ENCODE data around the gene CDHR4.

The CDHR4 gene

DNA sequence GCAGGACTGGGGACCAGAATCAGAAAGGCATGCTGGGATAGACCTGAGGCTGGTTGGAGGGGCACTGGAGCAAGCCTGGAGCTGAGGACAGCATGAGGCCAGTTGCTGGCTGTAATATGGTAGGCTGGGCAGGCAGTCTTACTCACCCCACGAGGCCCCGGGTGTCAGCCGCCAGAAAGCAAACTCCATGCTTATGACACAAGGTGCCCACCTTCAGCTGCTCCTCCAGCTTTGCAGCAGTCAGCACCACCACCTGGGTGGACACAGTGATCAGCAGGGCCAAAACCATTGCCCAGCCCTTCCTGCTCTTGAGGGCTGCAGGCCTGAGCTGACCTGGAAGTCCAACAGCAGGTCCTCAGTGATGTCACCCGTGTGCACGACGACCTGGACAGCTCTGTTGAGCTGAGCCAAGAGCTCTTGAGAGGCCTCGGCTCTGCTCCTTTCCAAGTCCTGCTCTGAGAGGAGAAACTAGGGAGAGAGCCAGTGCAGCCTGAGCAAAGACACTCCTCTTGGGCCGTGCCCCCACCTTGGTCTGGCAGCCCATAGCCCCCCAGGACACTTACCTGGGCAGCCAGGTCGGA lies 13.3 kb upstream of the CDHR4 start:
- TF ChIP-seq, protein P1, sequence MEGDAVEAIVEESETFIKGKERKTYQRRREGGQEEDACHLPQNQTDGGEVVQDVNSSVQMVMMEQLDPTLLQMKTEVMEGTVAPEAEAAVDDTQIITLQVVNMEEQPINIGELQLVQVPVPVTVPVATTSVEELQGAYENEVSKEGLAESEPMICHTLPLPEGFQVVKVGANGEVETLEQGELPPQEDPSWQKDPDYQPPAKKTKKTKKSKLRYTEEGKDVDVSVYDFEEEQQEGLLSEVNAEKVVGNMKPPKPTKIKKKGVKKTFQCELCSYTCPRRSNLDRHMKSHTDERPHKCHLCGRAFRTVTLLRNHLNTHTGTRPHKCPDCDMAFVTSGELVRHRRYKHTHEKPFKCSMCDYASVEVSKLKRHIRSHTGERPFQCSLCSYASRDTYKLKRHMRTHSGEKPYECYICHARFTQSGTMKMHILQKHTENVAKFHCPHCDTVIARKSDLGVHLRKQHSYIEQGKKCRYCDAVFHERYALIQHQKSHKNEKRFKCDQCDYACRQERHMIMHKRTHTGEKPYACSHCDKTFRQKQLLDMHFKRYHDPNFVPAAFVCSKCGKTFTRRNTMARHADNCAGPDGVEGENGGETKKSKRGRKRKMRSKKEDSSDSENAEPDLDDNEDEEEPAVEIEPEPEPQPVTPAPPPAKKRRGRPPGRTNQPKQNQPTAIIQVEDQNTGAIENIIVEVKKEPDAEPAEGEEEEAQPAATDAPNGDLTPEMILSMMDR (IDR thresholded peaks at IDR 0.05; ENCODE audit: control insufficient read depth, insufficient read depth, low read depth, low read length, missing control alignments), result no peak
- peak overlapping the region; percentile 54 for H3K4me3 ChIP-seq (ENCODE audit: control insufficient read depth, low read depth, low read length)
- DNase-seq (ENCODE audit: low read depth), result no peak

DNA sequence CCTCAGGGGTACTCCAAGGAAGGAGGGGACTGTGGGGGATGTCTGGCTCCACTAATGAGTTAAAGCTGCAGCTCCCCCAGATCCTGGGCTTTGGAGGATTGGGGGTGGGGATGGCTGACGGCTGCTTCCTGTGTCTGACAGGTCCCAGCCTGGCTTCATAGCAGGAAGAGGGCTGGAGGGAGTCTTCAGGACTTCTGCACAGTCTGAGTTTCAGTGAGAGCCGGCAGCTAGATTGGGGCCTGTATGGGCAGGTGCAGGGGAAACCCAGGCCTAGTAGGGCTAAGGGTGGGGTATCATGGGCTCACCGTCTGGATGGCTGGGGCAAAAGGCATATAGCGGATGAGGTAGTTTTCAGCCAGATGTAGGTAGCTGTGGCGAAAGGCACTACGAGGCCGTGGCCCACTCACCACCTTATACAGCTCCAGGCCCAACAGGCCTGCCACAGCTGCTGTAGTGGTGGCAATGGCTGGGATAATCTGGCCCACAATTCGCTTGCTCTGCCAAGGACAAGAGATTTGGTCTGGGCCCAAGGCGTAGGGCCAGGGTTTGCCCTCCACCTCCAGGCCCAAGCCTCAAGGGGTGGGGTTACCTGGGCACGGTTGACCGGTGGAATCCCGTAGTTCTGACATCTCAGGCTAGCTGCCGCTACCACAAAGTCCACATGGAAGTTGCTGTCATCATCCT lies 7.9 kb upstream of the CDHR4 start:
- TF ChIP-seq, protein P1 (IDR thresholded peaks at IDR 0.05; ENCODE audit: control insufficient read depth, insufficient read depth, low read depth, low read length, missing control alignments), result no peak
- no peak overlapping the region for H3K4me3 ChIP-seq (ENCODE audit: control insufficient read depth, low read depth, low read length)
- no peak for DNase-seq (ENCODE audit: low read depth)

DNA sequence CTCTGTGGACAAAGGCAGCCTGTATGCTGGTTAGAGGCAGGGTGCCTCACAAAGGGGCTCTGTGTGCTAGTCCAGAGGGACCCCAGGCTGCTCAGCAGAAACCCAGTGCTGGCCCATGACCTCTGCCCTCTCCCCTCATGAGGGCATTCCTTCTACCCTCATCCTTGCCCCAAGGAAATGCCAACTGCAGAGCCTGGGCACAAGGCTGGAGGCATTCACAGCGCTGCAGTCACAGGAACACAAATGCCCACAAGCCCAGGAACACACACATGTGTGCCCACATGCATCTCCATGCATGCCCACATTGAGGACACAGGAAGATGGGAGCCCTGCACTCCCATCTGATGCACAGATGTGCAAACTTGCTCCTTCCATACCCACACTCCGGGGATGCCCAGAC lies 7.2 kb upstream of the CDHR4 start:
- DNase-seq (ENCODE audit: low read depth), result no peak
- H3K4me3 ChIP-seq (ENCODE audit: control insufficient read depth, low read depth, low read length), result no peak overlapping the region
- TF ChIP-seq, protein P1 (IDR thresholded peaks at IDR 0.05; ENCODE audit: control insufficient read depth, insufficient read depth, low read depth, low read length, missing control alignments), result no peak

DNA sequence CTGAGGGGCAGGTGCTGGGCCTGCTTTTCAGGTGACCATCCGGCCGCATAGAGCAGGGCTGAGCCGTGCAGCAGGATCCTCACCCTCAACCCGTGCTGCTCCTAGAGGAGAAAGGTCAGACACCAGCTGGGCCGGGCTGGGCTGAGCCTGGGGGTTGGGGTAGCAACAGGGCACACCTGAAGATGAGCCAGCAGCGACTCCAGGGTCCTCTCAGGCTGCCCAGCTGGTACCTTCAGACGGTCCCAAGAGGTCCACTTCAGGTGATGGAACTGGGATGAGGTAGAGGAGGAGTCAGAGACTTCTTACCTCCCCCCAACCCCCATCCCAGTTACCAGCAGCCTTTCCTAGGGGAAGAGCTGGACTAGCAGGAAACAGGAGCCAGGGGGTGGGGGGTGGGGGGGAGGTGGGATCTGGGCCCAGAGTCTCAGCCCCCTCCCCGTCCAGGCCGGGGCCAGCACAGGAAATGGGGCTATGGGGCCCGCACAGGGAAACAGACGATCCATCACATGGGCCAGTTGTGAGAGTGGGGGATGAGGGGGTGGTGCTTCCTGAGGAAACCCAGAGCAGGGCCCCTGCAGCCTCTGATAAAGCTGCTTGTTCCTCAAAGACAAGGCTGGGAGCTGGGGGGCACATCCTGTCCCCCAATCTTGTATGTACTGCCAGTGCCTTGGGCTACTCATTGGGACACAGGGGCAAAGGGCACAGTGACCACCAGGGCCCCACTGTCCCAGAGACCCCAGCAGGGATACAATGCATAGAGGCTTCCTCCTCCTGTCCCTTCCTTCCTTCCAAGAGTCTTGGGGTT lies 6.4 kb upstream of the CDHR4 start:
- TF ChIP-seq, protein P1 (IDR thresholded peaks at IDR 0.05; ENCODE audit: control insufficient read depth, insufficient read depth, low read depth, low read length, missing control alignments), result no peak
- H3K4me3 ChIP-seq (ENCODE audit: control insufficient read depth, low read depth, low read length), result no peak overlapping the region
- no peak for DNase-seq (ENCODE audit: low read depth)

DNA sequence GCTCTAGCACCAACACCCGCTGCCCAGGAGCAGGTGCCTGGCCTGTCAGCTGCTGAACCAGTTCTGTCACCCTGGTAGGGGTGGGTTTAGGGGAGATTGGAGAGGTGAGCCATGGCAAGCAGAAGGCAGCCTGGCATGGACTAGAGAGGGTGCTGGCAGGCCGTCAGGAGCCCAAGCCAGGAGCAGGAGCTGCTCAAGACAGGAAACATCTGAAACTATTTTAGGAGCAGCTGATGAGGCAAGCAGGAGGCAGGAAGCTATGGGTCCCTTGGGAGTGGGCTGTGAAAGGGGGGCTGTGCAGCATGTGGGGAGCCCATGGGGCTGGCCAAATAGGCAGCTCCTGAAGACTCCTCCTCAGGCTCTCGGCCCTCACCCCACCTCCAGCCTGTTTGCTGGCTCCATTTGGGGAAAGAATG lies 5.7 kb upstream of the CDHR4 start:
- TF ChIP-seq, protein P1 (IDR thresholded peaks at IDR 0.05; ENCODE audit: control insufficient read depth, insufficient read depth, low read depth, low read length, missing control alignments), result no peak
- H3K4me3 ChIP-seq (ENCODE audit: control insufficient read depth, low read depth, low read length), result no peak overlapping the region
- peak; percentile 86 for DNase-seq (ENCODE audit: low read depth)

DNA sequence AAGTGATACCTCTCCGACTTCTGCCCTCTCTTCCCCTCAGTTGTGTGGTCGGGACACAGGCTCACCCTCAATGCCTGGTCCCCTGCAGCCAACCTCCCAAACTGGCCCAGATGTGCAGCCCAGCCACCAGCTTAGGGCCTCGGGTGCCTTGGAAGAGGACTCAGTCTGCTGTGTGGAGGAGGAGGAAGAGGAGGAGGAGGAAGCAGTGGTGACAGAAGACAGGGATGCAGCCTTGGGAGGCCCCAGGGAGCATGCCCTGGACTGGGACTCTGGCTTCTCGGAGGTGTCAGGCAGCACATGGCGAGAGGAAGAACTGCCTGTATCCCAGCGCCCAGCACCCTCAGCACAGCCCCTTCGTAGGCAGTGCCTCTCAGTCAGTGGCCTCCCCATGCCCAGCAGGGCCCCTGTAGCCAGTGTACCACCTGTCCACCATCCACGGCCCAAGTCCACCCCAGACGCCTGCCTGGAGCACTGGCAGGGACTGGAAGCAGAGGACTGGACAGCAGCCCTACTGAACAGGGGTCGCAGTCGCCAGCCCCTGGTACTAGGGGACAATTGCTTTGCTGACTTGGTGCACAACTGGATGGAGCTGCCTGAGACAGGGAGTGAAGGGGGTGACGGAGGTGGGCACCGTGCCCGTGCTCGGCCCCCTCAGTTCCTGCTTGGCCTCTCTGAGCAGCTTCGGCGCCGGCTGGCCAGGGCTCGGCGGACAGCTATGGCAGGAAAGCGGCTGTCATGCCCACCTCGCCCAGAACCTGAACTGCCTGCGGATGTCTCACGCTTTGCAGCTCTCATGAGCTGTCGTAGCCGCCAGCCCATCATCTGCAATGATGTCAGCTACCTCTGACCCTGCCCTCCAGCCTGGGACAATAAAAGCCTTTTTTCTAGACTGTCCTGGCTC lies 4.7 kb upstream of the CDHR4 start:
- TF ChIP-seq, protein P1 (IDR thresholded peaks at IDR 0.05; ENCODE audit: control insufficient read depth, insufficient read depth, low read depth, low read length, missing control alignments), result no peak
- DNase-seq (ENCODE audit: low read depth), result no peak
- peak overlapping the region; percentile 96 for H3K4me3 ChIP-seq (ENCODE audit: control insufficient read depth, low read depth, low read length)
